NOMO-1 treated with dmso at 0.1 percent for 144 hours (cell line): ENCODE data around the gene PLCH1.
A peak's percentile ranks its signal among the peaks of the same experiment; 100 is the strongest.

Experiments used
- DNase-seq: peaks from one replicate; lab custom pipeline; 2025; ENCODE audit not compliant: unreplicated experiment; lab: John Stamatoyannopoulos, UW

PLCH1 gene

GRCh38 chr3:155744626-155745324, at the start of gene PLCH1:
TSS of gene PLCH1 (minus strand) at chr3:155745071. CDS start at chr3:155704224, 40,847 bp downstream.
- DNase-seq: peak; percentile 73

GRCh38 chr3:155792532-155792931, 47.7 kb upstream of the PLCH1 start:
- no peak for DNase-seq

- no peak for DNase-seq
Measured at GRCh38 chr3:155791190-155791589, 46.3 kb upstream of the PLCH1 start.

GRCh38 chr3:155790272-155790925, 45.5 kb upstream of the PLCH1 start:
- no peak for DNase-seq

- no peak for DNase-seq
Measured at GRCh38 chr3:155785662-155786295, 40.9 kb upstream of the PLCH1 start.

GRCh38 chr3:155782390-155782953, 37.6 kb upstream of the PLCH1 start:
- no peak for DNase-seq

GRCh38 chr3:155780291-155780690, 35.4 kb upstream of the PLCH1 start:
- DNase-seq: no peak

- DNase-seq: no peak
Measured at GRCh38 chr3:155778462-155778861, 33.6 kb upstream of the PLCH1 start.

- no peak for DNase-seq
Measured at GRCh38 chr3:155772801-155773200, 27.9 kb upstream of the PLCH1 start.

GRCh38 chr3:155771126-155771525, 26.3 kb upstream of the PLCH1 start:
- DNase-seq: no peak

GRCh38 chr3:155766206-155766605, 21.3 kb upstream of the PLCH1 start:
- no peak for DNase-seq

- DNase-seq: no peak
Measured at GRCh38 chr3:155763870-155764463, 19.1 kb upstream of the PLCH1 start.

GRCh38 chr3:155760653-155761052, 15.8 kb upstream of the PLCH1 start:
- no peak for DNase-seq

GRCh38 chr3:155757577-155757976, 12.7 kb upstream of the PLCH1 start:
- DNase-seq: no peak

GRCh38 chr3:155753038-155753639, 8.3 kb upstream of the PLCH1 start:
- DNase-seq: peak; percentile 46

GRCh38 chr3:155748611-155749365, 3.9 kb upstream of the PLCH1 start:
- no peak for DNase-seq

GRCh38 chr3:155747946-155748290, 3.0 kb upstream of the PLCH1 start:
- no peak for DNase-seq

GRCh38 chr3:155747286-155747945, 2.5 kb upstream of the PLCH1 start:
- DNase-seq: no peak

GRCh38 chr3:155746703-155747102, 1.8 kb upstream of the PLCH1 start:
- DNase-seq: no peak
